AG08396 (cell line): ENCODE results near the gene NKAPD1.
"Not testable (repeated sequence)": the region's sequence is repeated elsewhere in the genome, so short reads cannot be mapped to it uniquely, and the experiment has no call there.

Experiments used
- DNase-seq: peaks from one replicate; pipeline ENCODE4 v3.0.0; 2012; ENCODE audit warnings: low spot score, mixed read lengths

The NKAPD1 gene, protein sequence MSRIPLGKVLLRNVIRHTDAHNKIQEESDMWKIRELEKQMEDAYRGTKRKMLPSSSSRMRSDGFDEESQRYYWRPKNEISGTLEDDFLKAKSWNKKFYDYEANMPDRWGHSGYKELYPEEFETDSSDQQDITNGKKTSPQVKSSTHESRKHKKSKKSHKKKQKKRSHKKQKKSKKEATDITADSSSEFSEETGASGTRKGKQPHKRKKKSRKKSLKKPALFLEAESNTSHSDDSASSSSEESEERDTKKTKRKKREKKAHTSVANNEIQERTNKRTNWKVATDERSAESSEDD

DNA sequence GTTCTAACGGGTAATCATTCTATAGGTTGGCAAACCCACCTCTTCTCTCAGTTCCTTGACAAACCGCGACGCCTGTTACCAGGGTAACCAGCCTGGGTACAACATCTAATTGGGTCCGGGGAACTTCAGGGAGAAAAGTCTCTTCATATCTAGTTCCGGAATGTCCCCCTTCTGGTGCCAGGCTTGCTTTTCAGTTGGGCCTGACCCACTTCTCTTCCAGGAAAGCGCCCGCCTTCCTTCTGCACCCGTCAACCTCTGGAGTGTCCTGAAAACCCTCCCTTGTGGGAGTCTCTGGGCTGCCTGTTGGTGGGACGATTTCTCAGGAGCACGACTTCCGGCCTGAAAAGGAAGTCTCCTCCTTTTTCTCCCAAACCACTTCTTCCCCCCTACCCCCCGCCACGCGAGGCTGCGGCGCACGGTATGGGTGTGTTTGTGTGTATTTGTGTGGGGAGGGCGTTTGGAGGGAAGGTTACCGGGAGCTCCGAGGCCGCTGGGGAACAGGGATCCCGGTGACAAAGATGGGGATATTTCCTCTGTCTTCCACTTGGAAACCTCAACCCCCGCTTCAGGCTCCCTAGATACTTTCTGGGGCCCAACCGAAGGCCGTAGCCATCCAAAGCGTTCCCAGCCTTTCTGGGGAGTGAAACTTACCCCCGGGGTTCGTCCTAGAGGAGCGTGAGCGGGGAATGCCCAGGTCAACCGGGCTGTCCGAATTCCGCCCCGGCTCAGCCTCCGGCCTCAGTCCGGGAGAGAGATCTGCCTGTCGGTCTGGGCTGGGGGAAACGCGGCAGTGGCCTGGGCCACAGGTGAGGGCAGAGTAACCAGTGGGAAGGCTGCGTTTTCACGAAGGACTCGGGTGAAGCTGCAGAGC, at the start of gene NKAPD1, which contains the start of gene PIH1D2:
TSS of gene NKAPD1 (plus strand) at position 359 of the 871 bp plus-strand sequence. CDS start 1,276 bp downstream, outside the sequence.
TSS of gene PIH1D2 (minus strand) at position 77 of the 871 bp plus-strand sequence. CDS start 843 bp downstream, outside the sequence.
- DNase-seq, result peak; percentile 73

DNA sequence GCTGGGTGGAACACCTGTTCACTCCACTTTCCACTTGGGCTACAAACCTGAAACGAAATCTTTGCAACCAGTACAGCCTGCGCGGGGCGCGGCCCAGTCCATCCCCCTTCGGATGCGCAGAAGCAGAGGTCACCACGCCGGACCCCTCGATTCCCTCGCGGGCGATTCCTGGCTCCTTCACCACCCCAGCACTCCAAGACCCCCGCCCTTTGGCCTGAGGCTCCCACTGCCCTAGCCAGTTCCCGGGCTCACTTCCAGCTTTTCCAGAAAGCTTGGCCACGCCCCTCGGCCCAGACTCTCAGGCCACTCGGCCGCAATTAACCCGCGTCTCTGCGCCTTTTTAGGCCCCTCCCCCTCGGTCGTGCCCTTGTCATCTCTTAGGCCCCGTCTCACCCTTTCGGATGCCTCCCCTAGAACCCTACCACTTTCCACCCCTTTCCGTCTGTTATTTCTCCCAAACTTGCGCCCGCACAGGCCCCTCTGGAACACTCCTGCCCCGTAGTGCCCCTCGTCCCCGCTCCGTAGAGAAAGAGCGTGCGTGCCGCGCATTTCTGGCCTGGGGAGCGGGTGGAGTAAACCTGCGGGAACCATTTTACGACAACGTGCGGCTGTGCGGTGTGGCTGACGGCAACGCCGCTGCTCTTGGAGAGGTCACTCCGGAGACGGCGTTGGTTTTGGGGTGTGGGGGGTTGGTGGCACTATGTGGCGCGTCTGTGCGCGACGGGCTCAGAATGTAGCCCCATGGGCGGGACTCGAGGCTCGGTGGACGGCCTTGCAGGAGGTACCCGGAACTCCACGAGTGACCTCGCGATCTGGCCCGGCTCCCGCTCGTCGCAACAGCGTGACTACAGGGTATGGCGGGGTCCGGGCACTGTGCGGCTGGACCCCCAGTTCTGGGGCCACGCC, 49.1 kb upstream of the NKAPD1 start, which contains the start of gene DLAT:
TSS of gene DLAT (plus strand) at position 636 of the 906 bp plus-strand sequence. CDS start at position 701, 65 bp downstream.
- peak; percentile 88 for DNase-seq

DNA sequence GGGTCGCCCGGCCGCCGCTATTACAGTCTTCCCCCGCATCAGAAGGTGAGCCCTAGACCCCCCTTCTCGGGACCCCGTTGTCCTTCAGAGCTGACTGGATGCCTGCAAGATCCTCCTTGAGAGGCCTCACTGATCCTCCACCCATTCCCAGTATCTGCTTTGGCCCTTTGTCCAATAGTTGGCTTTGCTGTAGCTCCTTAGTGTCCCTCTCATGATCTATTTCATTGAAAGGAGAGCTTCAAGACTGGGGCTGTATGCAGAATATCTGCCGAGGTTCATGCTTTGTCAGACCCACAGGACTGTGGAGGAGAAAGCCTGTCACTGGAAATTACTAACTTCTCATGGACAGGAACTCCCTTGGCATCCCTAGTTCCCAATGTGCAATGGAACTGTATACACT, 48.4 kb upstream of the NKAPD1 start:
- peak; percentile 28 for DNase-seq

DNA sequence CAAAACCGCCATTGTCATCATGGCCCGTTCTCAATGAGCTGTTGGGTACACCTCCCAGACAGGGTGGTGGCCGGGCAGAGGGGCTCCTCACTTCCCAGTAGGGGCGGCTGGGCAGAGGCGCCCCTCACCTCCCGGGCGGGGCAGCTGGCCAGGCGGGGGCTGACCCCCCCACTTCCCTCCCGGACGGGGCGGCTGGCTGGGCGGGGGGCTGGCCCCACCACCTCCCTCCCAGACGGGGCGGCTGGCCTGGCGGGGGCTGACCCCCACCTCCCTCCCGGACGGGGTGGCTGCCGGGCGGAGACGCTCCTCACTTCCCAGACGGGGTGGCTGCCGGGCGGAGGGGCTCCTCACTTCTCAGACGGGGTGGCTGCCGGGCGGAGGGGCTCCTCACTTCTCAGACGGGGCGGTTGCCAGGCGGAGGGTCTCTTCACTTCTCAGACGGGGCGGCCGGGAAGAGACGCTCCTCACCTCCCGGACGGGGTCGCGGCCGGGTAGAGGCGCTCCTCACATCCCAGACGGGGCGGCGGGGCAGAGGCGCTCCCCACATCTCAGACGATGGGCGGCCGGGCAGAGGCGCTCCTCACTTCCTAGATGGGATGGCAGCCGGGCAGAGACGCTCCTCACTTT, 47.2 kb upstream of the NKAPD1 start:
- not testable (repeated sequence) for DNase-seq

DNA sequence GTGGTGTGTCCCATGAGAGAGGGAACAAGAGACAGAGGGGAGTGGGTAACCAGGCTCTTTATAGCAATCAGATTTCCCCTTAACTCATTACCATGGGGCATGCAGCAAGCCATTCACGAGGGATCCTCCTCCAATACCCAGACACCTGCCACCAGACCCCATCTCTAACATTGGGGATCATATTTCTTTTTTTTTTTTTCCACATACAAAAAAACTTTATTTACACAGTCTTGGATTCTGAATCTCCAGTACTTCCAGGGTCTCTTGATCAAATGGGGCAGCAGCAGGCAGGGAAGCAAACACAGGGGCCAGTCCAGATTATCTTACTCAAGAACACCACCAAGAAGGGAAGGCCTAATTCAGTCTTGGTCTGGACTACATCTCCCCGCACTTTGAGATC, 44.6 kb upstream of the NKAPD1 start:
- DNase-seq, result no peak

DNA sequence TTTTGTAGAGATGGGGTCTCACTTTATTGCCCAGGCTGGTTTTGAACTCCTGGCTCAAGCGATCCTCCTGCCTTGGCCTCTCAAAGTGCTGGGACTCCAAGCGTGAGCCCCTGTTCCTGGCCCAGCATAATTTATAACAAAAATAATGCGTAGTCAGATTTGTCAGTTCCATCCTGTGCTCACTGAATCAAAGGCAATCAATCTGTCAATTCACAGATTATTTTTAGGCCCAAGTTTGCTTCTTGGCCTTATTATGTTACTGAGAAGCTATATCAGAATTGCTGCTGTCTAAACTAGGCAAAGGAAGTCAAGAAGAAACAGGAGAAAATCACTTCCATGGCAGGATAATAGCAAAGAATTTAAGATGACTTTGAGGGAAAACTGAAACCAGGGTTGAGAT, 40.2 kb upstream of the NKAPD1 start:
- no peak for DNase-seq

DNA sequence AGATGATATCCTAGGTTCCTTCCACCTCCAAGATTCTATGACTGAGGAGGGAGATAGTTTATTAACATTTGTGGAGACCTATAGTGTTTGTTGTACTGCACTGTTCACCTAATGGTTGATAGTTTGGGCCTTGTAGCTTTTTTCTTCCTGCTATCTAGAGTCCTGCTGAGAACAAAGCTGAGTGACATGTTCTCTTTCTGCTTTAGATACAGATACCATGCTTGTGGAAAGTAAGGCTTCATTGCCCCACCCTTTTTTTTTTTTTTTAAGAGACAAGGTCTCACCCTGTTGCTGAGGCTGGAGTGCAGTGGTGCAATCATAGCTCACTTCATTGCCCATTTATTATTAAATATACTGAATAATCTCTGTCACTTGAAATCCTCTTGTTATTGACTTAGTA, 36.6 kb upstream of the NKAPD1 start:
- DNase-seq, result no peak

DNA sequence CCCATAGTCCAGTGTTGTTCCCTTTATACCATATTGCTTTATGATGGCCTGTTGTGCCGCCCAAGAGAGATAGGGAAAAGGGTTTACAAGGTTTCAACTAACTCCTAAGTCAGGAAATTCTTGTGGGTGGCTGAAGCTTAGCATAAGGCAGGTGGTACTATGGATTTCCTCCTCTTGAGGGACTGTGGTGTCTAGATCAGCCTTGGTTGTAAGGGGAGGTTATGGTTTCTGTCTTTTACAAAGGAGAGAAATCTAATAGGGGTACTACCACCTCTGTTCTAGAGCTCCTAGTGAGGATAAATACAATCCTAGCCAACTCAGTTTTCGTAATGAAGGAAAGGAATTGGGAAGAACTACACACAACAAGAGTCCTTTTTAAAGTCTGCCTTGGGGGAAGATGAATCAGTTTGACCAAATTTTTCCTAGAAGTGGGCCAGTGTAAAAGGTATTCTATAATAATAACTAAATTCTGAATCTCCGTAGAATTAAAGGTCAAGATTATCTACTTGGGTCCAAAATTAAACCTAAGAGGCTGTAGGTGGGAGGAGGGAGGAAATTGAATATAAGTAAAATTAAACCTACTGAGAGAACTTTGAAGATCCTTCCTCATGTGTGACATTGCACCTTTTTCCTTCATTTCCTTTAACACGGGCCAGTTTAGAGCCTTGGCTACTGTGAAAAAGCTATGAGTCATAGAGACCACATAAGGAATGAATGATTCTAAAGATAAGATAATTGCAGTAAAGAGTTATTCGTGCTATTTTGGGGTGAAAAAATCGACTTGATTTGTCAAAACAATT, 31.7 kb upstream of the NKAPD1 start:
- DNase-seq, result no peak

DNA sequence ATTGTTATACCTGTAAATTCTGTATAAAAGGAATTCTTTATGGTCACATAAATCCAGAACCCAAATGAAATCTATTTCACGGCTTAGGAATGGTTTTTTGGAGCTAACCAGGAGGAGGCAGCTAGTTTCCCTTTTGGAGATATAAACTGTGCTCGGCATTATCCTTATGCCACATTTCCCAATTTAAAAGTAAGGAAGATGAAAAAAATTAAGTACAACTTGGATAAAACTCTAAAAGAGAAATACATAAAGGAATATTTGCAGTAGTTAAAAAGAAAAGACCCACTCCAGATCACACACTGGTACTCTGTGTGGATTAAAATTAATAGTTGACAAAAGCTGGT, 31.2 kb upstream of the NKAPD1 start:
- no peak for DNase-seq

DNA sequence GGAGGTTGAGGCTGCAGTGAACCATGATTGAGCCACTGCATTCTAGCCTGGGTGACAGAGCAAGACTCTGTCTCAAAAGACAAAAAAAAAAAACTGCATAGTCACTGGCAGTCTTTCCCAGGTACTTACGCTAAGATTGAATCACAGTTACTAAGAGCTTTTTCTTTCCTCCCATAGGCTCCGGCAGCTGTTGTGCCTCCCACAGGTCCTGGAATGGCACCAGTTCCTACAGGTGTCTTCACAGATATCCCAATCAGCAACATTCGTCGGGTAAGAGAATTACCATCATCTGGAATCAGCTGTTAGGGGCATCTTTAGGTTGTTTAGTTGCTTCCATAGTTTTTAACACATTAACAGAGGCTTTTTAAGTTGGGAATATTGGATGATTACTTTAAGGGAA, 29.1 kb upstream of the NKAPD1 start:
- DNase-seq, result no peak

DNA sequence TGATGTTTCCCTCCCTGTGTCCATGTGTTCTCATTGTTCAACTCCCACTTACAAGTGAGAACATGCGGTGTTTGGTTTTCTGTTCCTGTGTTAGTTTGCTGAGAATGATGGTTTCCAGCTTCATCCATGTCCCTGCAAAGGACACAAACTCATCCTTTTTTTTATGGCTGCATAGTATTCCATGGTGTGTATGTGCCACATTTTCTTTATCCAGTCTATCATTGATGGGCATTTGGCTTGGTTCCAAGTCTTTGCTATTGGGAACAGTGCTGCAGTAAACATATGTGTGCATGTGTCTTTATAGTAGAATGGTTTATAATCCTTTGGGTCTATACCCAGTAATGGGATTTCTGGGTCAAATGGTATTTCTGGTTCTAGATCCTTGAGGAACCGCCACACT, 27.5 kb upstream of the NKAPD1 start:
- not testable (repeated sequence) for DNase-seq

DNA sequence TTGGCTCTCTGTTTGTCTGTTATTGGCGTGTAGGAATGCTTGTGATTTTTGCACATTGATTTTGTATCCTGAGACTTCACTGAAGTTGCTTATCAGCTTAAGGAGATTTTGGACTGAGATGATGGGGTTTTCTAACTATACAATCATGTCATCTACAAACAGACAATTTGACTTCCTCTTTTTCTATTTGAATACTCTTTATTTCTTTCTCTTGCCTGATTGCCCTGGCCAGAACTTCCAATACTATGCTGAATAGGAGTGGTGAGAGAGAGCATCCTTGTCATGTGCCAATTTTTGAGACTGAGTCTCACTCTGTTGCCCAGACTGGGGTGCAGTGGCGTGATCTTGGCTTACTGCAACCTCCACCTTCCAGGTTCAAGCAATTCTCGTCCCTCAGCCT, 25.8 kb upstream of the NKAPD1 start:
- not testable (repeated sequence) for DNase-seq

DNA sequence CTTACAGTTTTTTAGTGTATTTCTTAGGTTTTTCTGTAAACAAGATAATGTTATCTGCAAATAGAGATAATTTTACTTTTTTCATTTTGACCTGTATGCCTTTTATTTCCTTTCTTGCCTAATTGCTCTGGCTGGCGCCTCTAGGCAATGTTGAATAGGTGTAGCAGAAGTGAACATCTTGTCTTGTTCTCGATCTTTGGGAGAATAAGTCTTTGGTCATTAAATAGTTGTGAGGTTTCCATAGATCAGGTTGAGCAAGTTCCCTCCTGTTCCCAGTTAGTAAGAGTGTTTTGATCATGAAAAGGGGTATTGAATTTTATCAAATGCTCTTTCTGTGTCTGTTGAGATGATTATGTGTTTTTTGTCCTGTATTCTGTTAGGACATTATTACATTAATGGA, 24.3 kb upstream of the NKAPD1 start:
- no peak for DNase-seq

DNA sequence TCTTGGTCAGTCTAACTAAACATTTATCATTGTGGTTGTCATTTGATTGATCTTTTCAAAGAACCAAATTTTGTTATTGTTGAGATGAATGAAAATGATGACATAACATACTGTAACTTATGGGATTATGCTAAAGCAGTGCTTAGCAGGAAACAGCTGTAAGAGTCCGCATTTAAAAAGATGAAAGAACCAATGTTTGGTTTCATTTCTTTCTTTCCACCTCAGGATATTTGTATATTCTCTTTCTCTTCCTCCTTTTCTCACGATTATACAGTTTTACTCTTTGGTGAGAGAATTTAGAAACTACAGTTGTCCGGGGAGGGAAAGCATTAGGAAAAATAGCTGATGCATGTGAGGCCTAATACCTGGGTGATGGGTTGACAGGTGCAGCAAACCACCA, 23.4 kb upstream of the NKAPD1 start:
- DNase-seq, result no peak

DNA sequence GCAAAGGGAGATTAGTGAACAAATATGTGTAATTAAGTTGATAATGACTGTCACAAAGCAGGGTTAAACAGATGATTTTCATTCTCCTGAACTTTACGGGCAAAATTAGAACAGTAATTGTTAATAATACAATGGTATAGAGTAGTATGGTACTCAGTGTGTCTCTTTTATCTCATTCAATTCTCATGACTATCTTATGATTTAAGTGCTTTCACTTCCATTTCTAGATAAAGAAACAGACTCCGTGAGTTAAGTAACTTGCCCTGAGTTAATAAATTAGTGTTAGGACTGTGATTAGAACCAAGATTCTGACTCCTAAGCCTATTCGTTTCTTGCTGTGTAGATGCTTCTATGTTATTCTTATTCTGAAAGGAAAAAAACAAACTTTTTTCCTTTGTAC, 22.3 kb upstream of the NKAPD1 start:
- no peak for DNase-seq

DNA sequence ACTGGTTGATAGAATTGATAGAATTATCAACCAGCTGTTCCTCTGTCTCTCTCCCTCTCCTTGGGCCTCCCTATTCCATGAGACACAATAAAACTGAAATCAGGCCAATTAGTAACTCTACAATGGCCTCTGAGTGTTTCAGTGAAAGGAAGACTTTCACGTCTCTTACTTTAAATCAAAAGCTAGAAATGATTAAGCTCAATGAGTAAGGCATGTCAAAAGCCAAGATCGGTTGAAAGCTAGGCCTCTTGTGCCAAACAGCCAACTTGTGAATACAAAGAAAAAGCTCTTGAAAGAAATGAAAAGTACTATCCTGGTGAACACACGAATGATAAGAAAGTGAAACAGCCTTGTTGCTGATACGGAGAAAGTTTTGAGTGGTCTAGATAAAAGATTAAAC, 16.9 kb upstream of the NKAPD1 start:
- DNase-seq, result no peak

DNA sequence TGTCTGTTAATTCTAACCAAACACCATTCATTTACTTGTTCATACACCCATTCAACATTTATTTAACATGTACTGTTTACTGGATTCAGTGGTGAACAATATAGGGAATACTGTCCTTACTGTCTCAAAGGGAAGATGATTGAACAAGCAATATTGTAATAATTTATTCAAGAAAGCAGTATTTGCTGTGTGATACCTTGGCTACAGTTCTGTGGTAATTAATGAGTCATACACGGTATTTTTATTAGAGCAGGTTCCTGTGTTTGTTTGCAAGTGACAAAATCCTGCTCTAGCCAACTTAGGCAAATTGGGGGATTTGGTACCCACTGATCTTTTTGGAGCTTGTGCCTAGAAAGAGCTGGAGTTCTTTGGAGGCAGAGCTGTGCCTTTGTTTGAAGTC, 16.0 kb upstream of the NKAPD1 start:
- DNase-seq, result no peak

DNA sequence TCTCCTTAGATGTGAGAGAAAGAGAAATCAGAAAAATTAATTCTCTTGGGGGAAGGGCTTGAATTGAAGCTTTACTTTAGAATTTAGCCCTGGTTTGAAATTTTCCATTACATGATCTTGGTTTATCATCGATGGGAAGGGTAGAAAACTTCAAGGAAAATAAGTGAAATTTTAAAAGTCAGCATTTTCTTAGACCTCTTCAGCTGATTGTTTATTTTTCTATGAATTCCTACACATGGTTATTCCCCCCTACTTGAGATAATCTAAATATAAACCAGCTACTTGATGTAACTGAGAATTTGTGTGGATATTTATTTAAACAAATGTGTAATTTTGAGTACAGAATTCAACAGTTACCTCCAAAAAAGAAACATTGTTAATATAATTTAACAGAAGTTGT, 11.2 kb upstream of the NKAPD1 start:
- DNase-seq, result no peak

DNA sequence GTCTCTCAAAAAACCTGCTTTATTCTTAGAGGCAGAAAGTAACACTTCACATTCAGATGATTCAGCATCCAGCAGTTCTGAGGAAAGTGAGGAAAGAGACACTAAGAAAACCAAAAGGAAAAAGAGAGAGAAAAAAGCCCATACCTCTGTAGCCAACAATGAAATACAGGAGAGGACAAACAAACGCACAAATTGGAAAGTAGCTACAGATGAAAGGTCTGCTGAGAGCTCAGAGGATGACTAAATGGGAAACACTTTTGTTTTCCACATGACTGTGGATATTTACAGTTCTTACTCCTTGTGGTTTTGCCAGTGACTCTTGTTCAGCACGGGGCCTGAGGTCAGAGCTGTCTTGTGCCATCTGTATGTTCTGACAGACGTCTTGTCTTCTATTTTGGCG, 8.6 kb downstream of the NKAPD1 start:
- peak; percentile 58 for DNase-seq

DNA sequence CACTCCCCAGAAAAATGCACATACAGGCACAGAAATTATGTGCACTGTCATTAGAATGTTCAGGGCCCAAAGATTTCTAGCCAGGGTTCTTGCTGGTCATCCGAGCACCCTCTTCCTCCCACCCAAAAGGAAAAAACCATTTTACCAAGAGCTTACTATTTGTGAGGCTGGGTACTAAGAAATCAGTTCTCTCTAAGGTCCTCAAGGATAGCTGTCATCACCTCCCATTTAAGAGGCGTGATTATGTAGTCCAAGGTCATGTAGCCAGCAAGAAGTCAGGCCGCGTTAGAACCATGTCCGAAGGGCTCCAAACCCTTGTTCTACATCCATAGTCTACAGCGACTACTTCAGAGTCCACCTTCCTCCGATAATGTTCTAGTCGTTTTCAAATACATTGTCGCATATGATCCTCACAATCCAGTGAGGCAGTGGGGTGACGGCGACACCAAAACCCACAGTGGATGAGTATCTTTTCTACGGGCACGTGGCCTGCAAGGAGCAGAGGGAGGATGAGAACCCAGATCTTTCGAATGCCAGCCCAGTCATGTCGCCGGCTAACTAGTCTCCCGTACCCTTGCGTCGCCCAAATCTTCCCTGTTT, 11.8 kb downstream of the NKAPD1 start:
- DNase-seq, result peak; percentile 52
